GM12878 (cell line): ENCODE data around the gene OR1A1.

Experiments
- CBFB ChIP-seq: IDR thresholded peaks from 2 replicates; pipeline ENCODE4 v1.6.1; 2016; ENCODE audit warnings: antibody characterized with exemption, low read depth
- GABPA ChIP-seq: IDR thresholded peaks from 2 replicates; pipeline ENCODE4 v1.6.1; 2014; ENCODE audit warnings: antibody characterized with exemption, low read depth, mild to moderate bottlenecking, inconsistent platforms
- HCFC1 ChIP-seq: fragments of 150-350 bp; IDR thresholded peaks from 2 replicates; pipeline ENCODE4 v1.6.1; 2014; ENCODE audit warnings: low read length
- HDGF ChIP-seq: fragments of 450-650 bp; IDR thresholded peaks from 2 replicates; pipeline ENCODE4 v1.6.1; 2016; ENCODE audit warnings: antibody characterized with exemption
- POLR2A ChIP-seq: IDR thresholded peaks from 2 replicates; pipeline ENCODE4 v1.6.1; 2011; ENCODE audit warnings: low read depth, mild to moderate bottlenecking, low read length
- POLR2AphosphoS5 ChIP-seq: IDR thresholded peaks from 2 replicates; pipeline ENCODE4 v1.6.1; 2011; ENCODE audit warnings: mild to moderate bottlenecking, low read length, inconsistent platforms
- SMC3 ChIP-seq: IDR thresholded peaks from 2 replicates; pipeline ENCODE4 v1.6.1; 2011; ENCODE audit warnings: low read length, improper control_type of control experiment, borderline replicate concordance
- SRF ChIP-seq, 2 experiments: IDR thresholded peaks; 2 replicates each; pipeline ENCODE4 v1.6.1; 2011; ENCODE audit warnings: low read depth in 2 of 2, low read length in 2 of 2, mild to moderate bottlenecking in 1 of 2, moderate library complexity in 1 of 2
- TF ChIP-seq, protein P1 (sequence below), 3 experiments: IDR thresholded peaks in 2 of 3; conservative IDR thresholded peaks in 1 of 3; 2 replicates each; pipeline ENCODE4 v1.5.1; 2011; ENCODE audit warnings: low read depth in 3 of 3, low read length in 3 of 3, mild to moderate bottlenecking in 3 of 3, control low read depth in 2 of 3, moderate library complexity in 2 of 3, inconsistent platforms in 1 of 3, mixed read lengths in 1 of 3; ENCODE audit not compliant: control insufficient read depth in 2 of 3, insufficient read depth in 1 of 3; ENCODE audit errors: extremely low read depth in 1 of 3
- TF ChIP-seq, protein P2 (sequence below): fragments of 450-650 bp; IDR thresholded peaks from 2 replicates; pipeline ENCODE4 v1.6.1; 2017; ENCODE audit warnings: mild to moderate bottlenecking
- TF ChIP-seq, protein P3 (sequence below): IDR thresholded peaks from 2 replicates; pipeline ENCODE4 v1.6.1; 2011; ENCODE audit warnings: low read depth, mild to moderate bottlenecking, low read length, moderate library complexity, borderline replicate concordance; ENCODE audit errors: extremely low read depth

DNA sequence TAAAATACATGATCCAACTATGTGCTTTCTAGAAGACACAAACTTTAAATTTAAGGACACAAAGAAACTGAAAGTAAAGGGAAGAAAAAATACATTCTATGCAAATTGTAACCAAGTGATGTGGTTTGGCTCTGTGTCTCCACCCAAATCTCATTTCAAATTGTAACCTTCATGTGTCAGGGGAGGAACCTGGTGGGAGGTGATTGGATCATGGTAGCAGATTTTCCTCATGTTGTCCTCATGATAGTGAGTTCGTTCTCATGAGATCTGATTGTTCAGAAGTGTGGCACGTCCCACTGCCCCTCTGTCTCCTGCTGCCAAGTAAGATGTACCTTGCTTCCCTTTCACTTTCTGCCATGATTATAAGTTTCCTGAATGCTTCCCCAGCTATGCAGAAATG, 15.0 kb downstream of the OR1A1 start:
- TF ChIP-seq, protein P1, sequence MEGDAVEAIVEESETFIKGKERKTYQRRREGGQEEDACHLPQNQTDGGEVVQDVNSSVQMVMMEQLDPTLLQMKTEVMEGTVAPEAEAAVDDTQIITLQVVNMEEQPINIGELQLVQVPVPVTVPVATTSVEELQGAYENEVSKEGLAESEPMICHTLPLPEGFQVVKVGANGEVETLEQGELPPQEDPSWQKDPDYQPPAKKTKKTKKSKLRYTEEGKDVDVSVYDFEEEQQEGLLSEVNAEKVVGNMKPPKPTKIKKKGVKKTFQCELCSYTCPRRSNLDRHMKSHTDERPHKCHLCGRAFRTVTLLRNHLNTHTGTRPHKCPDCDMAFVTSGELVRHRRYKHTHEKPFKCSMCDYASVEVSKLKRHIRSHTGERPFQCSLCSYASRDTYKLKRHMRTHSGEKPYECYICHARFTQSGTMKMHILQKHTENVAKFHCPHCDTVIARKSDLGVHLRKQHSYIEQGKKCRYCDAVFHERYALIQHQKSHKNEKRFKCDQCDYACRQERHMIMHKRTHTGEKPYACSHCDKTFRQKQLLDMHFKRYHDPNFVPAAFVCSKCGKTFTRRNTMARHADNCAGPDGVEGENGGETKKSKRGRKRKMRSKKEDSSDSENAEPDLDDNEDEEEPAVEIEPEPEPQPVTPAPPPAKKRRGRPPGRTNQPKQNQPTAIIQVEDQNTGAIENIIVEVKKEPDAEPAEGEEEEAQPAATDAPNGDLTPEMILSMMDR (IDR thresholded peaks at IDR 0.05 in 2 of 3, conservative IDR thresholded peaks at IDR 0.05 in 1 of 3; ENCODE audit: control insufficient read depth in 2 of 3, extremely low read depth in 1 of 3, insufficient read depth in 1 of 3, low read depth in 3 of 3, low read length in 3 of 3): no peak
- no peak for TF ChIP-seq SRF (IDR thresholded peaks at IDR 0.05; ENCODE audit: low read depth in 2 of 2, low read length in 2 of 2)
- TF ChIP-seq GABPA: no peak
- no peak for TF ChIP-seq HCFC1
- TF ChIP-seq, protein P2, sequence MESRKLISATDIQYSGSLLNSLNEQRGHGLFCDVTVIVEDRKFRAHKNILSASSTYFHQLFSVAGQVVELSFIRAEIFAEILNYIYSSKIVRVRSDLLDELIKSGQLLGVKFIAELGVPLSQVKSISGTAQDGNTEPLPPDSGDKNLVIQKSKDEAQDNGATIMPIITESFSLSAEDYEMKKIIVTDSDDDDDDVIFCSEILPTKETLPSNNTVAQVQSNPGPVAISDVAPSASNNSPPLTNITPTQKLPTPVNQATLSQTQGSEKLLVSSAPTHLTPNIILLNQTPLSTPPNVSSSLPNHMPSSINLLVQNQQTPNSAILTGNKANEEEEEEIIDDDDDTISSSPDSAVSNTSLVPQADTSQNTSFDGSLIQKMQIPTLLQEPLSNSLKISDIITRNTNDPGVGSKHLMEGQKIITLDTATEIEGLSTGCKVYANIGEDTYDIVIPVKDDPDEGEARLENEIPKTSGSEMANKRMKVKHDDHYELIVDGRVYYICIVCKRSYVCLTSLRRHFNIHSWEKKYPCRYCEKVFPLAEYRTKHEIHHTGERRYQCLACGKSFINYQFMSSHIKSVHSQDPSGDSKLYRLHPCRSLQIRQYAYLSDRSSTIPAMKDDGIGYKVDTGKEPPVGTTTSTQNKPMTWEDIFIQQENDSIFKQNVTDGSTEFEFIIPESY: no peak
- TF ChIP-seq, protein P3, sequence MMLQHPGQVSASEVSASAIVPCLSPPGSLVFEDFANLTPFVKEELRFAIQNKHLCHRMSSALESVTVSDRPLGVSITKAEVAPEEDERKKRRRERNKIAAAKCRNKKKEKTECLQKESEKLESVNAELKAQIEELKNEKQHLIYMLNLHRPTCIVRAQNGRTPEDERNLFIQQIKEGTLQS: no peak
- no peak for TF ChIP-seq CBFB
- TF ChIP-seq POLR2A: no peak
- no peak for TF ChIP-seq HDGF
- no peak for TF ChIP-seq SMC3
- no peak for TF ChIP-seq POLR2AphosphoS5
